ENCODE data around the gene AKR1B1.
A peak's percentile ranks its signal among the peaks of the same experiment; 100 is the strongest.
"Not testable (repeated sequence)": the region's sequence is repeated elsewhere in the genome, so short reads cannot be mapped to it uniquely, and the experiment has no call there.

Gene AKR1B1

DNA sequence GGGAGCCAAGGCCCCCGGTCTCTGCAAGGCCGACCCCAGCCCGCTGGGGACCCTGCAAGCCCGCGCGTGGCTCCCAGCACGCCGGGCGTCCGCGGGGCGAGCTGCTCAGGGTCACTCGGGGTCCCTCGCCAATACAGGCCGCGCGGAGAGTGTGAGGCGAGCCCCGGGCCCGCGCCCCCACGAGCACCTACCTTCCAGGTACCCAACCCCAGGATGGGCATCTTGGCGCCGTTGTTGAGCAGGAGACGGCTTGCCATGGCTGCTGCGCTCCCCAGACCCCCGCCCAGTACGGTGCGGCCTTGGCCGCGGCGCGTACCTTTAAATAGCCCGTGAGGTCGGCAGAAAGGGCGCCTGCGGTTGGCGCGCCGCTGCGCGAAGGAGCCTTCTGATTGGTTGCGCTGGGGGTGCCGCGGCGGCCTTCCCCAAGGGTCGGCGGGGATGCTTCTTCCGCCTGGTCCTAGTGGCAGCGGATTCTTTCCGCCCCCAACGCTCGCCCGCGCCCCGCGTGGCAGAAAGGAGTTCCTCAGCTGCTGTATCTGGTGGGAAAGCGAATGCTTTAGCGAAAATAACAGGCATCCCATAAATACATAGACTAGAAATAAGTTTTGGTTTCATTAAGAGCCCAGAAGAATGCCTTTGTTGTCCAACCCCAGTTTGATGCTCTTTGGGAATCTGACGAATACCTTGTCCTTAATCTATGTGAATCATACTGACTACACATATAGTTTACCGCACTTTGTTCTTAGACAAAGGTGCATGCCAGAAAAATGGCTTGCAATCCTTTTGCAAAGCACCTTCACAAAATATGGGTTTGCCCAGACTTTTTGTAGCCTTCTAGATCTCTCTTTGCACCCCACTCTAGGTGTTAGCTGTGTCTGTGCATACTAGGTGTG lies at the start of gene AKR1B1:
Gene AKR1B1 (minus strand): TSS at position 295 of the 893 bp plus-strand sequence. CDS start 38 bp downstream, at position 257.
- peak; percentile 93 for DNase-seq (ENCODE audit: low read depth)

DNA sequence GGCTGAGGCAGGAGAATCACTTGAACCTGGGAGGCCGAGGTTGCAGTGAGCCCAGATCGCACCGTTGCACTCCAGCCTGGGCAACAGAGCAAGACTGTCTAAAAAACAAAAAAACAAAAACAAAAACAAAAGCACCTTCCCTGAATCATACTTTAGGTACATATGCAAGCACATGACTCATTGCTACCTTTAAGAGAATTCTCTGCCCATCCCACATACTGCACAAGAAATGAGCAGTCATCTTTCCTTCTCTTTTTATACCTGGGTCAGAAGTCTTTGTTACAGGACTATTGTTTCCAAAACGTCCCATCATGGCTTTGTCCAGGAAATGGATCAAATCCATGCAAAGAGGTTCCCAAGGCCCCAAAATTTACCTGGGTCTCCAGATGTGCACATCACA lies 47.0 kb upstream of the AKR1B1 start:
- no peak for DNase-seq (ENCODE audit: low read depth)

DNA sequence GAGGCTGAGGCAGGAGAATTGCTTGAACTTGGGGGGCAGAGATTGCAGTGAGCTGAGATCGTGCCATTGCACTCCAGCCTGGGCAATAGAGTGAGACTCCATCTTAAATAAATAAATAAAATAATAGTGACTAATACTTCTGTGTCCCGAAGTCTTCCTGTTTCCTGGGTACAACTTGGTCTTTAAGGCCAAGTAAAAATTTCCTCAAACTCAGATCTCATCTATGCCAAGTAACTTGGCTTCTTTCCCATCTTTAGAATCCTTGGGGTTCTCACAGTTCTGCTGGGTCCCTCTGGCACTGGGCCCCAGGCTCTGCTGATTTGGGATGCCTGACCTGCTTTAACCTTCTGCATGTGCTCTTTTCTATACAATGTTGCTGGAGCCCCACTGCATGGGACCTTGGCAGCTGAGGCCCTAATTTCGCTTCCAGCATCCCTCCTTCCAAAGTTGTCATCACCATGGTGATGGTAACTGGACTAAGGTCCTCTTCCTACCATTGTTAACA lies 45.8 kb upstream of the AKR1B1 start:
- no peak for DNase-seq (ENCODE audit: low read depth)

DNA sequence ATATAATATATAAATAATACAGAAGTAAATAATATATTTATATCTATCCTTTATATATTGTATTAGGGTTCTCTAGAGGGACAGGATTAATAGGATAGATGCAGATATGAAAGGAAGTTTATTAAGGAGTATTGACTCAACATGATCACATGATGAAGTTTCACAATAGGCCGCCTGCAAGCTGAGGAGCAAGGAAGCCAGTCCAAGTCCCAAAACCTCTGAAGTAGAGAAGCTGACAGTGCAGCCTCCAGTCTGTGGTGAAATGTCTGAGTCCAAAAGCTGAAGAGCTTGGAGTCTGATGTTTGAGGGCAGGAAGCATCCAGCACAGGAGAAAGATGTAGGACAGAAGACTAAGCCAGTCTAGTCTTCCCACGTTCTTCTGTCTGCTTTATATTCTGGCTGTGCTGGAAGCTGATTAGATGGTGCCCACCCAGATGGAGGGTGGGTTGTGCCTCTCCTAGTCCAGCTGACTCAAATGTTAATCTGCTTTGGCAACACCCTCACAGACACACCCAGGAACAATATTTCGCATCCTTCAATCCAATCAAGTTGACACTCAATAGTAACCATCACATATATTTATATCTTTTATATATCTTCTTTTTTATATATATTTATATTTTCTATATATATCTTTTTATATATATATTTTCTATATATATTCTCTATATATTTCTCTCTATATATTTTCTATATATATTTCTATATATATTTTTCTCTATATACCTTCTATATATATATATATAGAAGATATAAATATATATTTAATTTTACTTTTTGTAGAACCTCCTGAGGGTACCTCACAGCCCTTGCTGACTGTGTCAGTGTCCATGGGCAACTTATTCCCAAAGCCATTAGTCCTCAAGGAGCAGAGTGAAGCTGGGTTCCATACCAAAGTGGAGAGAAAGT lies 43.8 kb upstream of the AKR1B1 start:
- peak; percentile 81 for DNase-seq (ENCODE audit: low read depth)

DNA sequence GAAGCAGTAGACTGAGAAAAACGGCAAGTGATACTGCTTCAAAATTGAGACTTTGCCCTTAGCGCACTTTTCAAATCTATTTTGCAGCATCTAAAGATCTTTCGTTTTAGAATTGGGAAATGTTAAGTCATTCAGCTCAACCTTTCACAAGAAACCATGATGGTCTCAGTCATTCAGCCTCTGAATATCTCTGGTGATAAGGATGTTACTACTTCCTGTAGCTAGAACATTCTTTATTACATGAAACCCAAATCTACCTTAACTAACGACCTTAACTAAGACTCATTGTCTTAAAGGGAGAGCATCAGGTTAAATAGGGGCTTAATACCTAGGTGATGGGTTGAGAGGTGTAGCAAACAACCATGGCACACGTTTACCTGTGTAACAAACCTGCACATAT lies 42.1 kb upstream of the AKR1B1 start:
- DNase-seq (ENCODE audit: low read depth): no peak

DNA sequence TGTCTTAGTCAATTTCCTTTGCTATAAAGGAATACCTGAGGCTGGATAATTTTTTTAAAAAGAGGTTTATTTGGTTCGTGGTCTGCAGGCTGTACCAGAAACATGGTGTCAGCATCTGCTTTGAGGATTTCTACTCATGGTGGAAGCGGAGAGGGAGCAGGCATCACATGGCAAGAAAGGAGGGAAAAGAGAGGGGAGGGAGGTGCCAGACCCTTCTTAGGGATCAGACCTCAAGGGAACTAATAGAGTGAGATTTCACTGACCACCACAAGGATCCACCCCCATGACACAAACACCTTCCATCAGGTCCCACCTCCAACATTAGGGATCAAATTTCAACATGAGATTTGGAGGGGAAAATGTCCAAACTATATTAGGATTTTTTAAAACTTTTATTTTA lies 41.5 kb upstream of the AKR1B1 start:
- no peak for DNase-seq (ENCODE audit: low read depth)

DNA sequence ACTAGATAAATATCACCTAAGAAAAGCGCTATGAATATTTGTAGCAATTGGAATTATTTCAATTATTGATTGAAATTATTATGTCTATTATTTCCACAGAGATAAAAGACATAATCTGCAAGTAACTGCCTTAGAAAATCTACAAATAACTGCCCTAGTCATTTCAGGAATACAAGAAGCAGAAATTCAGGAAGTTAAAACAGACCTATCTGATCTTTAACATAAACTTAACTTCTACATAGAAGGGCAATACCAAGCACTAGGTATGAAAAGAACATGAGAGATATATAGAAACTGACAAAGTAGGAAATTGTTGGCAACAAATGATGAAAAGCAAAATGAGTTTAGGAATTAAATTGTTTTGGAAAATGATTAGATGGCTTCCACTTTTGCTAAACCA lies 36.6 kb upstream of the AKR1B1 start:
- DNase-seq (ENCODE audit: low read depth): no peak

DNA sequence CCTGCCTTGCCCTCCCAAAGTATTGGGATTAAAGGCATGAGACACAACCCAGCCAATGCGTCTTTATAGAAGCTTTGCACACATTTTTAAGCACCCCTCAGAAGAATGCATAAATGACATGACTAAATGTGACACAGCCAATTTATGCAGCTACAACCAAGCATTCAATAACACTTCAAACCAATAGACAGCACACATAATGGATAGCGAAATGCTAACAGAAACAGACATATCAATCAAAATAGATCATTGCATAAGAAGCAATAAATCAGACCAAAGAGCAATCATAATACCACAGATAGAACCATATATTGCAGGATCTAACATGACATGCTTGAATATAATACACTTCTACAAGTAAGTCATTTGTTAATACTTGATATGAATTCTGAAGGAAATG lies 34.2 kb upstream of the AKR1B1 start:
- no peak for DNase-seq (ENCODE audit: low read depth)

DNA sequence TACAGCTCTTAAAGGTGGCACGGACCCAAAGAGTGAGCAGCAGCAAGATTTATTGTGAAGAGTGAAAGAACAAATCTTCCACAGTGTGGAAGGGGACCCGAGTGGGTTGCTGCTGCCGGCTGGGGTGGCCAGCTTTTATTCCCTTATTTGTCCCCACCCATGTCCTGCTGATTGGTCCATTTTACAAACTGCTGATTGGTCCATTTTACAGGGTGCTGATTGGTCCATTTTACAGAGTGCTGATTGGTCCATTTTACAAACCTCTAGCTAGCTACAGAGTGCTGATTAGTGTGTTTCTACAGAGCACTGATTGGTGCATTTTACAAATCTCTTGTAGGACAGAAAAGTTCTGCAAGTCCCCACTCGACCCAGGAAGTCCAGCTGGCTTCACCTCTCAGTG lies 28.8 kb upstream of the AKR1B1 start:
- not testable (repeated sequence) for DNase-seq (ENCODE audit: low read depth)

DNA sequence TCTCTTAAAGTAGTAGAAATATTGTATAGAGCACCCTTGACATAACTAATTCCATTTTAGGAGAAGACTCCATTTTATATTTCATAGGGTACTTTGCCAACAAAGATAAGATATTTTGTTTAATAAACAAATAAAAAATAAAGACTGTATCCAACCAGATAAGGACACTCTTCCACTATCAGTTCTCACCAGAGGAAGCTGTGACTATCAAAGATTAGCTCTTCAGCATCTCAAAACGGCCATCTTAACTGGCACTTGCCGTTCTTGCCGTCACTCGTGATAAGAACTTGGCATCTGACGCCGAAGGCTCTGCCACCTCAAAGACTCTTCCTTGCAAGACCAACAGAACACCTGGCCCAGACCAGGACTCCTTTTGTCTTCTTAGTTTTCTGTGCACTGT lies 26.3 kb upstream of the AKR1B1 start:
- DNase-seq (ENCODE audit: low read depth): no peak

DNA sequence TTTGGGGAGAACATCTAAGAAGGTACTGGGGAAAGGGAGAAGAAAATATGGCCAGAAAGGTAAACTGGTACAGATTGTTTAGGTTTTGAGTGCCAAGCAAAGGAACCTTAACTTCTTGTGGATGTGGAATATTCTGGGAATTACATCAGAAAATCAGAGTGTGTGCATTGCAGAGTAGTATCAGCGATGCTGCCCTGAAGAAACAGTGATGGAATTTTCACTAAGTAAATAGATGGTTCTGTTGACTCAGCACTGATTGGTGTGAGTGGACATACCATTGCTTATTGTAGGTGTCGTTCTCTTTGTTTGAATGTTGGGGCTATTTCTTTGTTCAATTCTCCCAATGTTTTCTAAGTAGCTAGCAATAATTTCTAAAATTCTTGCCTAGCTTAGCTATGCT lies 24.4 kb upstream of the AKR1B1 start:
- DNase-seq (ENCODE audit: low read depth): no peak

DNA sequence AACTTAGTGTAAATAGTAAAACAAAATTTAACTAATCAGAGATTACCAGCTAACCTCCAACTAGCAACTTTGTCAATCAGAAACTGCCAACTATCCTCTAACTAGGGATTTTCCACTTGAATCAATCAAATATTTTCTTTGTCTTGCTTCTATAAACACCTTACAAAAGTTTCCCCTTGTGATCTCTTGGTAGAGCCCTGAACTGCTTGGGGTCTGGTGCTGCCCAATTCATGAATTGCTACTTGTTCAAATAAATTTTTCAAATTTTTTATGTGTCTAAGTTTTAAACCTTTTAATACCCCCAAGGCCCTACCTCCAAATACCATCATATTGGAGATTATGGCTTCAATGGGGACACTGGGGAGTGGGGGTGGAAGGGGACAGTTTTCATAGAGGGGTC lies 24.0 kb upstream of the AKR1B1 start:
- DNase-seq (ENCODE audit: low read depth): no peak

DNA sequence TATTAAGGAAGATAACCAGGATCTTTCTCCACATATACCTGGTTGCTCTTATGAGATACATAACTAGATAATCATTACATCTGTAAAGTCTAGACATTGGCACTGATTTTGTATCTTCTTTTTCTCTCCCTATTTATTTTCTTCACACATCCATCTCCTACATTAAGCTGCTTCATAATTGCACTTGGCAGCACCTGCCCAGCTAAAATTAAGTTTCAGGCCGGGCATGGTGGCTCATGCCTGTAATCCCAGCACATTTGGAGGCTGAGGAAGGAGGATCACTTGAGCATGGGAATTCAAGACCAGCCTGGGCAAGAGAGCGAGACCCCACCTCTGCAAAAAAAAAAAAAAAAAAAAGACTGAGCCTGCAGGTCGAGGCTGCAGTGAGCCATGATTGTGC lies 22.3 kb upstream of the AKR1B1 start:
- no peak for DNase-seq (ENCODE audit: low read depth)

DNA sequence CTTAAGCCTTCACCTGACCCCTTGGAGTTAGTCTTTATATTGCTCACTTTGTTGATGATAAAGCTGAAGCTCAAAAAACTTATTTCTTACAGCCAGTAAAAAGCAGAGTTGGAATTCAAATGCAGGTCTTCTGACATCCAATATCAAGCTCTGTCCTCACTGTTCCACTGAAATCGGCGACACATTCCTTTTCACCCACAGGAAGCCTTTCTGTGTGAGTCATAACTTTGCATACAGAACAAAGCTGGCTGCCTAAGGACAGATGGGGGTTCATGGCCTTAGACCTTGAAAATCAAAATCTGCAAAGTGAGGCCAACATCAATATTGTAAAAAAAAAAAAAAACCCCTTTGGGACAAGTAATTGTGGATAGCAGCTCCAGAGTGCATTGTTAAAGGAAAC lies 21.8 kb upstream of the AKR1B1 start:
- DNase-seq (ENCODE audit: low read depth): peak; percentile 37

DNA sequence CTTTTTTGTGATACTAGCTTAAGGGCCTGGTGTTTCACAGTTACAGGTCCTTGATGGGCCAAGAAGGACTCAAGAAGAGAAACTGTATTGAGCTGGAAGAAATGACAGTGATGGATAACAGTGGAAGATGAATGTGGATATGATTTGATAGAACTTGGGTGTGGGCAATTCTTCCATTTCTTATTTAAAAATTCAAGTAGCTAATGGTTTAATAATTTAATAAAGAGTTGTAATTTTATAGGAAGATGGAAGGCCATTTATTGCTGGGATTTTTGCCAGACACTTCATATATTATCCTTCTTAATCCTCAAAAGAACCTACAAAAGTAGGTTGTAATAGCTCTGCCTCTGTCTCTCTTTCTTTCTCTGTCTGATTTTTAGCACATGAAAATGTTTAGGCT lies 21.3 kb upstream of the AKR1B1 start:
- DNase-seq (ENCODE audit: low read depth): no peak

DNA sequence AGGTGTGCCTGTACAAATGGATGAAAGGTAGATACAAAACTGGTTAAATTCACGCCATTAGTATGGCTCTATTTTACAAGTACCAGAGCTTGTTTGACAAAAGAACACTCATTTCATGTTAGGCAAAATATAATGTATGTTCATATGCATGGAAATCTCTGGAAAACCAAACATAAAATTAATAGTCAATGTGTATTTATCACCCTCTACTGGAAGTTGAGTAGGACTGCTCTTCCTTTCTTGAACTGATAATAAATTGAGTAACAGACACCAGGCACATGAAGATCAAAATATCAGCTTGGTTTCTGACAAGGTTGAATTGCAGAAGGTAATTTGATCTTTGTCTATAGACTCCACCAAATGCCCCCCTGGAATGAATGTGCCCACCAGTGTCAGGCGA lies 19.8 kb upstream of the AKR1B1 start:
- peak; percentile 33 for DNase-seq (ENCODE audit: low read depth)

DNA sequence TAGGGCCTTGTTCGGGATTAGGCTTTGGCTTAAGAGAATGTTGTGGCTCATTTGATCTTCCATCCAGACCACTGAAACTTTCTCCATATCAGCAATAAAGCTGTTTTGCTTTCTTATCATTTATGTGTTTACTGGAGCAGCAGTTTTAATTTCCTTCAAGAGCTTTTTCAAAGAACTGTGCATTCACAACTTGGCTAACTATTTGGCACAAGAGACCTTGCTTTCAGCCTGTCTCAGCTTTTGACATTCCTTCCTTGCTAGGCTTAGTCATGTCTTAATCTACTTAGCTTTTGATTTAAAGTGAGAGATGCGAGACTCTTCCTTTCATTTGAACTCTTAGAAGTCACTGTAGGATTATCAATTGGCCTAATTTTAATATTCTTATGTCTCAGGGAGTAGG lies 19.1 kb upstream of the AKR1B1 start:
- DNase-seq (ENCODE audit: low read depth): peak; percentile 74

DNA sequence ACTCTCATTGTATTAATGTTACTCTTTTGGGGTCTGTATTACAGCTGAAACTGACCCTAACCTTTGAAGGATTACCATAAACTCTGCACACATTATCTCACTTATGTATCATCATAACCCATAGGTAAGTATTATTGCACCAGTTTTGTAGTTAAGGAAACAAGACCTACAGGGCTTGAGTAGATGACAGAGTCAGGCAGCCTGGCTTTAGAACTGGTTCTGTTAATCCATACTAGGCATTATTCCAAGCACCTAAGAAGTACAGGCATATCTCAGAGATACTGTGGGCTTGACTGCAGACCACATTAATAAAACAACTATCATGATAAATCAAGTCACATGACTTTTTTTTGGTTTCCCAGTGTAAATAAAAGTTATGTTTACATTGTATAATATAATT lies 17.1 kb upstream of the AKR1B1 start:
- DNase-seq (ENCODE audit: low read depth): peak; percentile 77

DNA sequence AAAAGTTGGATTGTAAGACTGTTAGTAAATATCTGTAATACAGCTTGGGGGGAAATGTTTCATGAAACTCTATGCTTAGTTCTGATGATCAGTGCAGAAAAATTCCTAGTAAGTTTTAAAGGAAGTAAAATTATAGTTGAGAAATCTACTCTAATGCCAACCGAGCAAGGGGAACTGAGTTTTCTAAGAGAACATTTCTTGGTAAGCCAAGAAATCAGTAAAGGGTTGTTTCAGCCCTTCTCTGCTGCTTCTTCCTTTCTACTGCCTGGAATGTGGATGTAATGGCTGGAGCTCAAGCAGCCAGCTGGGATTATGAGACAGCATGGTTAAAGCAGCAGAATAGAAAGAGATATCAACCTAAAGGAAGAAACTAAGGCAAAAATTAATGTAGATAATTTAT lies 15.9 kb upstream of the AKR1B1 start:
- no peak for DNase-seq (ENCODE audit: low read depth)

DNA sequence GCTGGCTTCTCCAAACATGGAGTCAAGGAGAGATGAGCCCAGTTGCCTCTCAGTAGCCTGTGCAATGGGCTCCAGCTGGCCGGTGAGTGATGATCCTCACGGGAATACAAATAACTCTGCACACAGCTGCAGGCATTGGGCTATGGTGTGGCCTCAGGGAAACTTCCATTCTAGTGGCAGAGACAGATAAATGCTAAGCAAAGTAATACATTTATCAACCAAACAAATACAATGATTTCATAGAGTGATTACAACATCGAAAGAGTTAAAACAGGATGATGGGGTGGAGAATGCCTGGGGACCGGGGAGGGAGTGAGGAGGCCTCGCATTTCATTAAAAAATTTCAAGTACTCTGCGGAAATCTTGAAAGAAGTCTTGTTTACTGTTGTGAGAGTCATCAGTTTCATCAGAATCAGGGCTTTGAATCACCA lies 15.0 kb upstream of the AKR1B1 start:
- peak; percentile 85 for DNase-seq (ENCODE audit: low read depth)

DNA sequence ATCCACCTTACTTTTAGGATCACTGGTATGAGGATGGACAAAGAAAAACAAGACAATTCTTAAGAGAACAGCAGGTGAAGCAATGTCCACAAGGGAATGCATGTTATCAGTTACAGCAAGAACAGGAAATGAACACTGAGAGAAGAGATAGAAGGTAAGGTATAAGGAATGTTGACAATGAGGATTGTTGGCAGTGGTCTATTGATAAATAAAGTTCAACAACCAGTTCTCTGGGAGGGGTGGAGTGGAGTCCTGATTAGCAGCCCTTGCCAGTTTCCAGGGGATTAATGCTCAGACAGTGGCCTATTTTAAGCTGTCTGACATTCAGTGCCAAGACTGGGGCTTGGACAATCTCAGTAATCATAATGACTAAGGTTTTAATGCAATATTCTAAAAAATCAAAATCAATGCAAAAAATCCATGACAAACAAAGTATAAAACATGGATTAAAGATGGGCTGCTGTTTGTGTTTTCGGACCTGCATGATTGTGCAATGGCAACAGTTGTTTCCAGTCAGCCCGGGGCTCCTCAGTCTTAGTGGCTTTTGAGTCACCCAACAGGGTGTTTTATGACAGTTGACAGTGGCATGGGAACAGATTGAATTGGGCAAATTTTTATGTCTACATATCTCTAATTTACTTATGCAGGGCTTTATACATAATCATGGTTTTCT lies 13.8 kb upstream of the AKR1B1 start:
- DNase-seq (ENCODE audit: low read depth): peak; percentile 39

DNA sequence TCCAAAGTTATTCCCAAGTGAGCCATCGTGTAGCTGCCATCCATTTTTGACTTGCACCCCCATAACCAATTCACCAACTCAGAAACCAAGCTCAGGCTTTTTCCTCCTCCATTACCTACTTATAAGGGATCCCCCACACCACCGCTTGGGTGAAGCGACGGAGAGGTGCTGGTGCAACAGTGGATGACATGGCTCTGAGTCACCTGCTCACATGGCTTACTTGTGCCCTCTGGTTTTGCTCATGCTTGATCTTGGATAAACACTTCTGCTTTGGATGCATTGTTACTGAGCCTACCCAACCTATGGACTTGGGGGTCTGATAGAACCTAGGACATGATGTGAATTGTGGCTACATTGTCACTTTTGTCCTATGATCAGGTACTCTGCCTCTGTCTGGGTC lies 12.0 kb upstream of the AKR1B1 start:
- peak; percentile 88 for DNase-seq (ENCODE audit: low read depth)

Data from iris pigment epithelial cell (primary cell).